Peyer's patch (tissue), 4 donors: Measurements from ENCODE around the gene PRICKLE1. TPM values are rescaled to one million over a fixed set of nuclear protein-coding genes. Genes with fewer than 3 reads are reported as not detected.

Source experiments
- DNase-seq, 3 donors: peaks; one replicate each; pipeline ENCODE4 v3.0.0-alpha.2; 2017 to 2019
- H3K27ac ChIP-seq, 4 donors: fragments of 200-600 bp; sonication (generic); one replicate each; pipeline ENCODE4 v1.5.1; 2016 to 2019
- H3K27me3 ChIP-seq, 2 donors: fragments of 200-600 bp; sonication (generic); one replicate each; pipeline ENCODE4 v1.5.1; 2019
- H3K36me3 ChIP-seq, 3 donors: fragments of 200-600 bp; sonication (generic); one replicate each; pipeline ENCODE4 v1.5.1; 2016 to 2019
- H3K4me1 ChIP-seq, 4 donors: fragments of 200-600 bp; sonication (generic); one replicate each; pipeline ENCODE4 v1.5.1; 2016 to 2019
- H3K4me3 ChIP-seq, 4 donors: fragments of 200-600 bp; sonication (generic); 1 replicate in 3 of 4; 2 replicates in 1 of 4; pipeline ENCODE4 v1.5.1; 2016 to 2019; ENCODE audit warnings: mild to moderate bottlenecking in 1 of 4
- H3K9me3 ChIP-seq, 4 donors: fragments of 200-600 bp; sonication (generic); one replicate each; pipeline ENCODE4 v1.5.1; 2016 to 2019; ENCODE audit warnings: mild to moderate bottlenecking in 1 of 4
- CTCF ChIP-seq, 6 experiments: fragments of 450-650 bp in 4 of 6; fragments of 200-600 bp in 2 of 6; sonication (generic) in 1 of 6; IDR thresholded peaks; one replicate each; pipeline ENCODE4 v1.5.1; 2017 to 2019; ENCODE audit warnings: antibody characterized with exemption in 6 of 6, mild to moderate bottlenecking in 3 of 6, moderate library complexity in 1 of 6
- POLR2A ChIP-seq, 2 donors: fragments of 450-650 bp; IDR thresholded peaks; one replicate each; pipeline ENCODE4 v1.5.1; 2017; ENCODE audit warnings: antibody characterized with exemption in 2 of 2, mild to moderate bottlenecking in 2 of 2, moderate library complexity in 2 of 2
- total RNA-seq, 4 donors: library from RNA; depleted of rRNA; stranded (reverse); fragments of >200 nt; gene quantifications; one replicate each; pipeline ENCODE4 v1.1.0, GENCODE V29; 2016

The PRICKLE1 gene
- total RNA-seq, 4 donors from 2014 or later = 0.53 to 12.6 (median 6.3) TPM

- DNase-seq = no peak
- Histone ChIP-seq H3K27ac (no peak overlapping the region), H3K36me3 (peaks cover 0 to 25% (median 2%) of the 10 kb centered on the region in 3 donors), H3K4me3 (no peak overlapping the region), H3K4me1 (no peaks in the 10 kb centered on the region), H3K9me3 (no peaks in the 10 kb centered on the region), H3K27me3 (no peaks in the 10 kb centered on the region)
- TF ChIP-seq POLR2A (IDR thresholded peaks at IDR 0.05) = no peak
These were observed 139.3 kb downstream of the PRICKLE1 start for GRCh38 chr12:42450248-42450647.

GRCh38 chr12:42448841-42449240 is 140.7 kb downstream of the PRICKLE1 start:
- Histone ChIP-seq H3K4me3 (no peak overlapping the region), H3K36me3 (peaks cover 0 to 25% (median 2%) of the 10 kb centered on the region in 3 donors), H3K9me3 (no peaks in the 10 kb centered on the region), H3K27ac (no peak overlapping the region), H3K27me3 (no peaks in the 10 kb centered on the region), H3K4me1 (no peaks in the 10 kb centered on the region)
- TF ChIP-seq POLR2A (IDR thresholded peaks at IDR 0.05) (no peak), CTCF (IDR thresholded peaks at IDR 0.05) (no peak)
- no peak for DNase-seq

GRCh38 chr12:42447371-42447786 is 142.2 kb downstream of the PRICKLE1 start:
- Histone ChIP-seq H3K4me3 (no peak overlapping the region), H3K4me1 (no peaks in the 10 kb centered on the region), H3K9me3 (no peaks in the 10 kb centered on the region), H3K36me3 (peaks cover 0 to 39% (median 2%) of the 10 kb centered on the region in 3 donors), H3K27me3 (no peaks in the 10 kb centered on the region), H3K27ac (no peak overlapping the region)
- no peak for DNase-seq
- TF ChIP-seq CTCF (IDR thresholded peaks at IDR 0.05) (no peak), POLR2A (IDR thresholded peaks at IDR 0.05) (no peak)

- Histone ChIP-seq H3K27me3 (no peaks in the 10 kb centered on the region), H3K4me1 (no peaks in the 10 kb centered on the region), H3K27ac (no peak overlapping the region), H3K4me3 (no peak overlapping the region), H3K36me3 (peaks cover 0 to 42% (median 2%) of the 10 kb centered on the region in 3 donors), H3K9me3 (no peaks in the 10 kb centered on the region)
- TF ChIP-seq POLR2A (IDR thresholded peaks at IDR 0.05) (no peak), CTCF (IDR thresholded peaks at IDR 0.05) (no peak)
- DNase-seq = no peak
These were observed 142.8 kb downstream of the PRICKLE1 start for GRCh38 chr12:42446761-42447160.

- Histone ChIP-seq H3K27ac (no peak overlapping the region), H3K27me3 (no peaks in the 10 kb centered on the region), H3K4me3 (no peak overlapping the region), H3K4me1 (no peaks in the 10 kb centered on the region), H3K36me3 (peaks cover 0 to 42% (median 2%) of the 10 kb centered on the region in 3 donors), H3K9me3 (no peaks in the 10 kb centered on the region)
- DNase-seq = no peak
- TF ChIP-seq CTCF (IDR thresholded peaks at IDR 0.05) (no peak), POLR2A (IDR thresholded peaks at IDR 0.05) (no peak)
These were observed 143.7 kb downstream of the PRICKLE1 start for GRCh38 chr12:42445891-42446290.

- no peaks in the 10 kb centered on the region for H3K9me3 ChIP-seq
- H3K27me3 ChIP-seq = no peaks in the 10 kb centered on the region
- H3K27ac ChIP-seq = no peak overlapping the region
- no peak for DNase-seq
- H3K4me3 ChIP-seq = no peak overlapping the region
- no peaks in the 10 kb centered on the region for H3K4me1 ChIP-seq
- peaks cover 0 to 44% (median 2%) of the 10 kb centered on the region in 3 donors for H3K36me3 ChIP-seq
- TF ChIP-seq CTCF (IDR thresholded peaks at IDR 0.05) (no peak), POLR2A (IDR thresholded peaks at IDR 0.05) (no peak)
These were observed 145.2 kb downstream of the PRICKLE1 start for GRCh38 chr12:42444192-42444943.
